Measurements from ENCODE around the gene SHQ1. TPM values are rescaled to one million over a fixed set of nuclear protein-coding genes. Genes with fewer than 3 reads are reported as not detected.
"Not testable (repeated sequence)": the region's sequence is repeated elsewhere in the genome, so short reads cannot be mapped to it uniquely, and the experiment has no call there.

The SHQ1 gene
- total and polyA plus RNA-seq, 4 donors, result 7.3 to 25.0 (median 16.0) TPM

DNA sequence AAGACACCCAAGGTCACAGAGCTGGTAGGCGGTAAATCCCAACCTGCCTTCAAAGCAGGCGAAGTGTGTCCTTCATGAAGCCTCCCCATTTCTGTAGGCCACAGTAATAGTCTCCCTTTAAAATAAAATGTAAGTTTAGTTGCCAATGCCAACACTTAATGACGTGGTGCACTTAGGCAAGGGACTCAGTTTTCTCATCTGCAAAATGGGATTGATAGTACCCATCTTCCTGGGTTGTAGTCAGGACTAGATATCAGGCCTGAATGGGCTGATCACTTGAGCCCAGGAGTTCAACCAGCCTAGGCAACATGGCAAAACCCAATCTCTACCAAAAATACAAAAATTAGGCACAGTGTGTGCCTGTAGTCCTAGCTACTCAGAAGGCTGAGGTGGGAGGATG is 114.6 kb downstream of the SHQ1 start:
- TF ChIP-seq, protein P1, sequence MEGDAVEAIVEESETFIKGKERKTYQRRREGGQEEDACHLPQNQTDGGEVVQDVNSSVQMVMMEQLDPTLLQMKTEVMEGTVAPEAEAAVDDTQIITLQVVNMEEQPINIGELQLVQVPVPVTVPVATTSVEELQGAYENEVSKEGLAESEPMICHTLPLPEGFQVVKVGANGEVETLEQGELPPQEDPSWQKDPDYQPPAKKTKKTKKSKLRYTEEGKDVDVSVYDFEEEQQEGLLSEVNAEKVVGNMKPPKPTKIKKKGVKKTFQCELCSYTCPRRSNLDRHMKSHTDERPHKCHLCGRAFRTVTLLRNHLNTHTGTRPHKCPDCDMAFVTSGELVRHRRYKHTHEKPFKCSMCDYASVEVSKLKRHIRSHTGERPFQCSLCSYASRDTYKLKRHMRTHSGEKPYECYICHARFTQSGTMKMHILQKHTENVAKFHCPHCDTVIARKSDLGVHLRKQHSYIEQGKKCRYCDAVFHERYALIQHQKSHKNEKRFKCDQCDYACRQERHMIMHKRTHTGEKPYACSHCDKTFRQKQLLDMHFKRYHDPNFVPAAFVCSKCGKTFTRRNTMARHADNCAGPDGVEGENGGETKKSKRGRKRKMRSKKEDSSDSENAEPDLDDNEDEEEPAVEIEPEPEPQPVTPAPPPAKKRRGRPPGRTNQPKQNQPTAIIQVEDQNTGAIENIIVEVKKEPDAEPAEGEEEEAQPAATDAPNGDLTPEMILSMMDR (IDR thresholded peaks at IDR 0.05; ENCODE audit: control extremely low read depth, extremely low read depth), result no peak
- Histone ChIP-seq H3K9ac (ENCODE audit: insufficient read depth in 1 of 2, low read length in 2 of 2) (no peak overlapping the region), H3K36me3 (ENCODE audit: control insufficient read depth in 4 of 4, insufficient read depth in 4 of 4, low read length in 4 of 4) (no peaks in the 10 kb centered on the region), H3K27me3 (ENCODE audit: control insufficient read depth in 3 of 3, insufficient read depth in 3 of 3, low read length in 2 of 3) (peaks cover 0 to 12% (median 7%) of the 10 kb centered on the region in 3 donors), H3K27ac (ENCODE audit: low read depth in 1 of 2, low read length in 1 of 2) (no peak overlapping the region), H3K9me3 (ENCODE audit: control insufficient read depth in 4 of 4, insufficient read depth in 3 of 4, low read length in 3 of 4) (peaks cover 0 to 18% (median 4%) of the 10 kb centered on the region in 4 donors), H3K4me1 (ENCODE audit: control insufficient read depth in 5 of 5, insufficient read depth in 5 of 5, low read length in 5 of 5) (peaks cover 0 to 2% (median 0%) of the 10 kb centered on the region in 5 donors), H3K4me3 (no peak overlapping the region)
- WGBS, 2 donors, result 94% methylated on average over 3 of the region's 3 CpGs
- DNase-seq (no peak), ATAC-seq (ENCODE audit: insufficient read depth, low FRiP score) (no peak)

DNA sequence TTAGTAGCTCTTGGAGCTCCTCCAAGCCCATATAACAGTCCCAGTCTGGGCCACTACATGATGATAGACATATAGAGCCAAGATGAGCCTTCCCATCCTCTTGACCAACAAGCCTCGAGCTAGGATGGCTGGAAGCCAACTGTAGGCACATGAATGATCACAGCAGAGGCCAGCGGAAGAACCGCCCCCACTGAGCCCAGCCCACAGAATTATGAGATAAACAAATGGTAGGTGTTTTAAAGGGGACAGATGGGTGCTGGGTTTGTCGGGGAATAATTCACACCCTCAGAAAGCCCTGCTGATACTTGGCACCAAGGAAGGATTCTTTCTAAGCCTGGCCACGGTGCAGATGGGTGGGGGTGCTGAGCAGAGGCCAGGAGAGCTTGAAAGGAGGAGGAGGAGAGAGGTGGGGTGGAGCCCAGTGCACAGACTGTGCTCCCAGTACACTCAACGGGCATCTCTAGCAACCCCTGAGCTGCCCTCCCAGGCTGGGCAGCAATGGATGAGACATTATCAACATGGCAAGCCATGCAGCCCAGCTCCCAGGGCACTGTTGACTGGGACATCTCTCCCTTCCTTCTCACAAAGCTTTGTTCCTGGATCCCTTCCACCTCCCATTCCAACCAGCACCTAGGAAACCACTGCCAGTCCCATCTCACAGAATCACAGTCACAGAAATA is 115.4 kb downstream of the SHQ1 start:
- H3K36me3 ChIP-seq (ENCODE audit: control insufficient read depth in 4 of 4, insufficient read depth in 4 of 4, low read length in 4 of 4); DNase-seq; H3K4me3 ChIP-seq; H3K9ac ChIP-seq (ENCODE audit: insufficient read depth in 1 of 2, low read length in 2 of 2); ATAC-seq (ENCODE audit: insufficient read depth, low FRiP score); H3K27me3 ChIP-seq (ENCODE audit: control insufficient read depth in 3 of 3, insufficient read depth in 3 of 3, low read length in 2 of 3); H3K4me1 ChIP-seq (ENCODE audit: control insufficient read depth in 5 of 5, insufficient read depth in 5 of 5, low read length in 5 of 5); H3K27ac ChIP-seq (ENCODE audit: low read depth in 1 of 2, low read length in 1 of 2): not testable (repeated sequence)
- WGBS, 2 donors, result 88 to 91% methylated on average over 5 of the region's 6 CpGs
- peaks cover 0 to 18% (median 4%) of the 10 kb centered on the region in 4 donors for H3K9me3 ChIP-seq (ENCODE audit: control insufficient read depth in 4 of 4, insufficient read depth in 3 of 4, low read length in 3 of 4)

DNA sequence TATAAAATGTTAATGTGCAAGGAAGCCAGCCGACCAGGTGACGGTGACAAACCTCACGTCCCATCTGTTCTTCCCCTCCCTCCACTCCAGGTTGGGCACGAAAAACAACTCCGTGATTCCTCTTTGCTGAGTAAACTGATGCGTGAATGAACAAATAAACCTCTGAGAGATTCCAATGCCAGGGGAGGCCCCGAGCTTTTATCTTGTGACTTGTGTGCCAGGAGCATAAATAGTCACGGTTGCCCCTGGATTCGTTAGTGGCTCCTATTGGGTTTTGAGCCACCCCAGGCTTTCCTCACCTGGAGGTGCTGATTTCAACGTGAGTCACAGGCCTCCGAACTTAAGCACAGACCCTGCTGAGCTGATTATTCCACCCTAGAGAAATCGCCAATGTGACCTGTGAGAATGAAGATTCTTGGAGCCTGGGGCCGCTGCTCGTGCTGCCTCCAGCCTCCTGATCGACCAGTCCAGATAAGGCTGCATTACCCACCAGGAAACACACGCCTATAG is 119.2 kb downstream of the SHQ1 start:
- Histone ChIP-seq H3K36me3 (ENCODE audit: control insufficient read depth in 4 of 4, insufficient read depth in 4 of 4, low read length in 4 of 4) (no peaks in the 10 kb centered on the region), H3K27me3 (ENCODE audit: control insufficient read depth in 3 of 3, insufficient read depth in 3 of 3, low read length in 2 of 3) (no peaks in the 10 kb centered on the region), H3K27ac (ENCODE audit: low read depth in 1 of 2, low read length in 1 of 2) (no peak overlapping the region), H3K9me3 (ENCODE audit: control insufficient read depth in 4 of 4, insufficient read depth in 3 of 4, low read length in 3 of 4) (peaks cover 0 to 16% (median 2%) of the 10 kb centered on the region in 4 donors), H3K9ac (ENCODE audit: insufficient read depth in 1 of 2, low read length in 2 of 2) (no peak overlapping the region), H3K4me3 (no peak overlapping the region), H3K4me1 (ENCODE audit: control insufficient read depth in 5 of 5, insufficient read depth in 5 of 5, low read length in 5 of 5) (peaks cover 0 to 5% (median 0%) of the 10 kb centered on the region in 5 donors)
- WGBS, 2 donors, result 74 to 87% methylated on average over 16 of the region's 16 CpGs
- TF ChIP-seq, protein P1 (IDR thresholded peaks at IDR 0.05; ENCODE audit: control extremely low read depth, extremely low read depth), result no peak
- no peak for ATAC-seq (ENCODE audit: insufficient read depth, low FRiP score)
- DNase-seq, result no peak

DNA sequence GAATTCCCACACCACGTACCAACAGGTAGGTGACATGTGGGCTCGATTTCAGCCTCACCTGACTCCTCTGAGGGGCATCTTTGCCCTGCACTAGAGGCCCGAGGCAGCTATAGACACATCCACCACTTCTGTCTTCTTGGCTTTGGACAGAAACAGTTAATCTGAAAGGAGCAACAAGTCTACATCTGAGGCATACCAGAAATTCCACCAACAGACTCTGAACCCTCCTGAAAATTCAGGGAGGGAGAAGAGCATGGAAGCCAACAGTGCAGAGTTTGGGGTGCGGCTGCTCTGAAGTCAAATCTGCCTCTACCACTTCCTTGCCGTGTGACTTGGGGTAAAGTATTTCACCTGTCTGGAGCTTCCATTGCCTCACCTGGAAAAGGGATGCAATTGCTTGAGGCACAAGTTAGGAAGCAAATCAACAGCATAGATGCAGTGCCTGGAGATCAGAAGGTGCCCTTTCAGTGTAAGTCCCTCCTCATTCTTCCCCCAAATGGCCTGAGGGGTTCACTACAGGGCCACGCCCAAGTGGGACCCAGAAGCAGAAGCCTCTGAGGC is 119.8 kb downstream of the SHQ1 start:
- Histone ChIP-seq H3K27me3 (ENCODE audit: control insufficient read depth in 3 of 3, insufficient read depth in 3 of 3, low read length in 2 of 3) (no peaks in the 10 kb centered on the region), H3K4me3 (no peak overlapping the region), H3K9ac (ENCODE audit: insufficient read depth in 1 of 2, low read length in 2 of 2) (no peak overlapping the region), H3K27ac (ENCODE audit: low read depth in 1 of 2, low read length in 1 of 2) (no peak overlapping the region), H3K36me3 (ENCODE audit: control insufficient read depth in 4 of 4, insufficient read depth in 4 of 4, low read length in 4 of 4) (no peaks in the 10 kb centered on the region), H3K4me1 (ENCODE audit: control insufficient read depth in 5 of 5, insufficient read depth in 5 of 5, low read length in 5 of 5) (peaks cover 0 to 5% (median 0%) of the 10 kb centered on the region in 5 donors), H3K9me3 (ENCODE audit: control insufficient read depth in 4 of 4, insufficient read depth in 3 of 4, low read length in 3 of 4) (peaks cover 0 to 13% (median 2%) of the 10 kb centered on the region in 4 donors)
- DNase-seq, result no peak
- TF ChIP-seq, protein P1 (IDR thresholded peaks at IDR 0.05; ENCODE audit: control extremely low read depth, extremely low read depth), result no peak
- ATAC-seq (ENCODE audit: insufficient read depth, low FRiP score), result no peak
- WGBS, 2 donors, result 78 to 84% methylated on average over 6 of the region's 6 CpGs
